ENCODE results near the gene ZNF264.
"Not testable (repeated sequence)": the region's sequence is repeated elsewhere in the genome, so short reads cannot be mapped to it uniquely, and the experiment has no call there.

Gene ZNF264

DNA sequence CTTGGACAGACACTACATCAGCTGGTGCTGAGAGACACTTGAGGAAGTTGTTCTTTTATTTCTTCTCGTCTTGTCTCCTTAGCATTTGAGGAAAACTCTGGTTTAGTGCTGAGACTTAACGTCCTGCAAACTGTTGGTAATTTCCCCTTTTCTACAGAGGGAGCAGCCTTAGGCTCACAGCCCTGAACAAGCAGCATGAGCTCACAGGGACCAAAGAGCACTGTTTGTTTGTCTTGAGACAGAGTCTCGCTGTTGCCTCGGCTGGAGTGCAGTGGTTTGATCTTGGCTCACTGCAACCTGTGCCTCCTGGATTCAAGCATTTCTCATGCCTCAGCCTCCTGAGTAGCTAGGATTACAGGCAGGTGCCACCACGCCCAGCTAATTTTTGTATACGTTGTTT, 54.7 kb downstream of the ZNF264 start:
- FAIRE-seq, result no peak

DNA sequence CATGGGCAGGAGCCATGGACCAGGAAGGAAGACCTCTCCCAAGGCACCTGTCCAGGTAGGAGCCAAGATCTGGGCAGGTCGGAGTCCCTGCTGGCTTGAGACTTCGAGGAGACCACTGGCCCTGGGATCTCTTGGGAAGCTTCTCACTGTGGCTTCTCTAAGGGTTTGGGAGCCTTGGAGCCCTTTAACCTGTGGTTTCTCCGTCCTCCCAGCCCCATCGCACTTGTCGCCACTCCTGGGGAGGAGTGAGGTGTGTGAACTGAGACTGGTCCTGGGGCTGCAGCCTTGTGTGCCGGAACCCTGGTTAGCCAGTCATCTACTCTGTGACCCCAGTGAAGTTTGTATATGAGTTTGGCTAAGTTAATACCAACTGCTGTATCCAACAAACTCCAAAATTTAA, 57.3 kb downstream of the ZNF264 start:
- no peak for FAIRE-seq

DNA sequence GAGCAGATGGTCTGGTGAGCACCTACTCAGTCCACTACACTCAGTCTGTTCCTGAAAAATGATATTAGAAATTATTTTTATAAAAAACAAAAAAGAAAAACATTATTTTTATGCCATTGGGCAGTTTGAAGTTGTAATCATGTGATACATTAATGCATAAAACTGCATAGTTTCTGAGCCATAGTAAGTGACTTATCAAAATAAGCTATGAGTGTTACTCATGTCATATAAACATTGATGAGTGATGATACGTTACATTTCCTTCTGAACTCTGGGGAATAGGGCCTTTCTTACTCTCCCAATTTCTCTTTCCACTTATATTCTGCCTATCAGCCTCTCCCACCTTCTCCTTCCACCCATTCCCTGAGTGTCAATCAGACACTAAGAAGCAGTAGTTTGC, 58.0 kb downstream of the ZNF264 start:
- no peak for FAIRE-seq

DNA sequence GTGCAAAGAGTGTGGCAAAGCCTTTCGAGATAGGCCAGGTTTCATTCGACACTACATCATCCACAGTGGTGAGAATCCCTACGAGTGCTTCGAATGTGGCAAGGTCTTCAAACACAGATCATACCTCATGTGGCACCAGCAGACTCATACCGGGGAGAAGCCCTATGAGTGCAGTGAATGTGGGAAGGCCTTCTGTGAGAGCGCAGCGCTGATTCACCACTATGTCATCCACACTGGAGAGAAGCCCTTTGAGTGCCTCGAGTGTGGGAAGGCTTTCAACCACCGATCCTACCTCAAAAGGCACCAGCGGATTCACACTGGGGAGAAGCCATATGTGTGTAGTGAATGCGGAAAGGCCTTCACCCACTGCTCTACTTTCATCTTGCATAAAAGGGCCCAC, 62.5 kb downstream of the ZNF264 start:
- not testable (repeated sequence) for FAIRE-seq

DNA sequence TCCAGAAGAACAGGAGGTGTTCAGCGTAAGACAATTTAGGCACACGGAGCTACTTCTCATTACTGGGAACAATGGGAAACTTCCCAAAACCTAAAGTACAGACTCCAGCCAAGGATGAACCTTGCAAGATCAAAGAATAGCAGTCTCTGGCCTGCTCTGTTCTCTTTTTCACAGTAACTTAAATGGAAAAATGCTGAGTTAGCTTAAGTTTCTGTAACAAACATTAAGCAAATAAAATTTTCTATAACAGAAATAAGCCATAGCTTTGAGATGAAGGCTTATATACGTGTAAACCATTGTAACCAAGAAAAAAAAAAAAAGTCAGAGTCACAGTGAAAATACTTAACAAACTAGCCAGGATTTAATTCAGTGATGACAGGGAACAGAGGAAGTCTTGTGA, 70.7 kb downstream of the ZNF264 start:
- FAIRE-seq, result no peak

DNA sequence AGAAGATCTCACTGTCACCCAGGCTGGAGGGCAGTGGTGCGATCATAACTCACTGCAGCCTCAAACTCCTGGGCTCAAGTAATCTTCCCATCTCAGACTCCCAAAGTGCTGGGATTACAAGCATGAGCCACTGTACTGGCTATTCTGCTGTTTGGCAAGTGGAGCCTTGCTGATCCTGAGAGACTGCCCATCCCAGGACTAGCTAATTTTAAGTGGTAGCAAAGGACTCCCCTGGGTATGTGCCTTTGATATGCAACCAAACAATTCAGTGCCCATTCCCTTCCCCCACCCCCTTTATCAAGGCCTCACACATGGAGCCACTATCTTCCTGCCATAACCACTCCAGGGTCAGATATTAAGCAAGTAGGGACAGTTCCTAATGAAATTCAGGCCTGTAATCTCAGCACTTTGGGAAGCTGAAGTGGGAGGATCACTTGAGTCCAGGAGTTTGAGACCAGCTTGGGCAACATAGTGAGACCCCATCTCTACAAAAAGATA, 72.0 kb downstream of the ZNF264 start:
- FAIRE-seq, result no peak

DNA sequence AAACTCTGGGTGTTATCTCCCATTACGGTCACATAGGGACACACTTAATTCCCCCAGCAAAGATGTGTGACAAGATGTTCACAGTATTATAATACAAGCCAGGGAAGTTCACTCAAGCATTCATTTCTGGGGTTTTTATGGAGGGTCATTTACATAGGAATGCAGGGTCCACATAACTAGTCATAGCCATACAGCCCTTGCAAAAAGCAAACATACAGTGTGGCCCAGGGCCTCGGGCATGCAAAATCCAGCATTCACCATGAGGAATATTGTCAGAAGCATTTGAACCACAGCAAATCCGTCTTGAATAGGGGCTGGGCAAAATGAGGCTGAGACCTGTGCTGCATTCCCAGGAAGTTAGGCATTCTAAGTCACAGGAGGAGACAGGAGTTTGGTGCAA, 76.0 kb downstream of the ZNF264 start:
- no peak for FAIRE-seq

DNA sequence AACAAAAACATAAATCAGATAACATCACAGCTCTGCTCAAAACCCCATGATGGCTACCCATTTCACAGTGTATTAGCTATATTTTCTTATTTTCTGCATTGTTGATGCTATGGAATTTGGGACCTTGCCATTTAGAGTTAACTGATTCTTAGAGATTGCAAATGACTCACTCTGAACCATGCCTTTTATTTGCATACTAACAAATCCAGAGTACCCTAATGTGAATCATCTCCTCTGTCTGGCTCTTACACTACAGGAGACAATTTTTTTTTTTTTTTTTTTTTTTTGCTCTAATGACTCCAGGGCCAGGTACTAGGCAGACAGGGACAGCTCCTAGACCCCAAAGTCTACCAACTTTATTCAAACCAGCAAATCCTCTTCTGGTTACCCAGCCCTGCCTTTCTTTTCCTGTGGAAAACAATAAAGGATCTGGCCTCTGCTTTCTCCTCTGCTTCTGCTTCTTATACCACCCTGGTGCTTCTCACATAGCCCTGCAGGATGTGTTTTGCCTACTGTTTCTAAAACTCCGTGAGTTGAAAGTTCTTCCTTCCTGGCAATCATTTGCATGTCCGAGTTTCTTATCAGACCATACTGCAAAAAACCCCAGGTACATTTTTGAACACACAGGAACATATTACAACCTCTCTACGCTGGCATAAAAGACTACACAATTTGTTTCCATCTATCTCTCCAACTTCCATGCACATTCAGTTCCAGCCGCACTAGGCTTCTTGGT, 78.4 kb downstream of the ZNF264 start:
- FAIRE-seq, result no peak

DNA sequence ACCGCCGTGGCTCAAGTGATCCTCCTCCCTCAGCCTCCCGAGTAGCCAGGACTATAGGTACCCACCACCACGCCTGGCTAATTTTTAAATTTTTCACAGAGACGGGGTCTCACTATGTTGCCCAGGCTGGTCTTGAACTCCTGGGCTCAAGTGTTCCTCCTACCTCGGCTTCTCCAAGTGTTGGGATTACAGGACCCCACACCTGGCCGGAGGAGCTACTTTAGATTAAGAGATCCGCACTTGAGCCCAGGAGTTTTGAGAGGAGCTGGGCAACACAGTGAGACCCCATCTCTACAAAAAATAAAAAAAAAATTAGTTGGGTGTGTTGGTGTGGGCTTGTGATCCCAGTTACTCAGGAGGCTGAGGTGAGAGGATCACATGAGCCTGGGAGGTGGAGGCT, 80.0 kb downstream of the ZNF264 start:
- FAIRE-seq, result no peak
